DOHH2 (cell line): ENCODE results near the gene CBLB.

ENCODE experiments used
- CTCF ChIP-seq: fragments of 200-600 bp; sonication (generic); IDR thresholded peaks from one replicate; pipeline ENCODE4 v1.5.1; 2014; ENCODE audit warnings: antibody characterized with exemption, mild to moderate bottlenecking, low read depth, low read length; ENCODE audit not compliant: poor library complexity, severe bottlenecking
- EZH2phosphoT487 ChIP-seq: fragments of 200-600 bp; sonication (generic); IDR thresholded peaks from 2 replicates; pipeline ENCODE4 v1.6.1; 2017; ENCODE audit warnings: borderline replicate concordance, mild to moderate bottlenecking, antibody characterized with exemption, low read length, moderate library complexity, mixed read lengths

GRCh38 chr3:105747060-105747541 is 121.7 kb downstream of the CBLB start:
- TF ChIP-seq CTCF = no peak
- no peak for TF ChIP-seq EZH2phosphoT487
